AG09309 (cell line): ENCODE data around the gene CXCL14.
A peak's percentile ranks its signal among the peaks of the same experiment; 100 is the strongest.

Experiments used
- DNase-seq: peaks from one replicate; pipeline ENCODE4 v3.0.0-alpha.2; 2010; ENCODE audit warnings: low read depth
- H3K4me3 ChIP-seq: 2 replicates; pipeline ENCODE4 v1.5.1; 2011; ENCODE audit warnings: mild to moderate bottlenecking, low read depth, low read length, moderate library complexity; ENCODE audit not compliant: control insufficient read depth
- TF ChIP-seq, protein P1 (sequence below): IDR thresholded peaks from 2 replicates; pipeline ENCODE4 v1.5.1; 2011; ENCODE audit warnings: mild to moderate bottlenecking, low read depth, low read length, inconsistent platforms; ENCODE audit not compliant: insufficient read depth, control insufficient read depth; ENCODE audit errors: missing control alignments

CXCL14 gene

DNA sequence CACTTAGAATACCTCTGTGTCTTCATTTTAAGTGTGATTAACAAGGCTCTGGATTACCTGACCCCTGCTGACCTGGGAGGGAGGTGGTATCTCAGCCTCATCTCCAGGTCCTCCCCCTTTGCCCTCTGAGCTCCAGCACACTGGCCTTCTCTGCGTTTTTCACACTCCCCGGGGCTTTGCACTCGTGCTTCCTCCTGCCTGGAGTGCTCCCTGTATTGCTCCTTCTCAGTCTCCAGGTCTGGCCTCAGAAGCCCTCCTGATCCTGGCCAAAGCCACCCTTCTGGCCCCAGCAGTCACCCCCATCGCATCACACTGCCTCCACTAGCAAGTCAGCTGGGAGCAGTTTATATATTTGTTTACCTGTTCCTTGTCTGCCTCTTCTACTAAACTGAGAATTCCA, 29.4 kb downstream of the CXCL14 start:
- no peak for DNase-seq
- TF ChIP-seq, protein P1, sequence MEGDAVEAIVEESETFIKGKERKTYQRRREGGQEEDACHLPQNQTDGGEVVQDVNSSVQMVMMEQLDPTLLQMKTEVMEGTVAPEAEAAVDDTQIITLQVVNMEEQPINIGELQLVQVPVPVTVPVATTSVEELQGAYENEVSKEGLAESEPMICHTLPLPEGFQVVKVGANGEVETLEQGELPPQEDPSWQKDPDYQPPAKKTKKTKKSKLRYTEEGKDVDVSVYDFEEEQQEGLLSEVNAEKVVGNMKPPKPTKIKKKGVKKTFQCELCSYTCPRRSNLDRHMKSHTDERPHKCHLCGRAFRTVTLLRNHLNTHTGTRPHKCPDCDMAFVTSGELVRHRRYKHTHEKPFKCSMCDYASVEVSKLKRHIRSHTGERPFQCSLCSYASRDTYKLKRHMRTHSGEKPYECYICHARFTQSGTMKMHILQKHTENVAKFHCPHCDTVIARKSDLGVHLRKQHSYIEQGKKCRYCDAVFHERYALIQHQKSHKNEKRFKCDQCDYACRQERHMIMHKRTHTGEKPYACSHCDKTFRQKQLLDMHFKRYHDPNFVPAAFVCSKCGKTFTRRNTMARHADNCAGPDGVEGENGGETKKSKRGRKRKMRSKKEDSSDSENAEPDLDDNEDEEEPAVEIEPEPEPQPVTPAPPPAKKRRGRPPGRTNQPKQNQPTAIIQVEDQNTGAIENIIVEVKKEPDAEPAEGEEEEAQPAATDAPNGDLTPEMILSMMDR: no peak
- H3K4me3 ChIP-seq: no peak overlapping the region

DNA sequence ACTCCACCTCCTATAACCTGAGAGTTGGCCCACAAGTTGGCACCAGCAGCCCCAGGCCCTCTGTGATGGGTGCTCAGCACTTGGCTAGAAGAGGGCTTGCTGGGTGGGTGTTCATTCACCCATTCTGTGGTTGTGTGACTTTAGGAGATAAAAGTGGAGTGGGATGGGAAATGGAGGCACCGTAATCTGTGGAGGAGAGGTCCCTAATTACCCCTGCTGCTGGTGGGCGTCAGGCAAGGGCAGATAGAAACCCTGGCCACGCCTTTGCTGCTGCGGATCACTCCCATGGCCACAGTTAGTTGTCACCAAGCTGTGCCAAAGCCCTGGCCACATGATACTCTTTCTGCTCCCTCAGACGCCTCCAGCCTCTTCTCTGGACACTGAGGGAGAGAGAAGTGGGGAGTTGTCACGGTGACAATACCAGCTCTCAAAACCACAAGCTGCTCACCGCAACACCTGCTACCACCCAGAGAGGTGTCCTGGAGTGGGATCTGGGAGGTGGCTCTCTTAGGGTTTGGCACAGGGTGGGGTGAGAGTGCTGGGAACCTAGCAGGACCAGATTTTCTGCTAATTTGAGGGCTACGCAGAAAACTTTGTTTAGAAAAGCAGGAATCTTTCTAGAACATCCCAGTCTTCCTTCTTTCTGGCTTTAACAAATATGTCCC, 31.1 kb downstream of the CXCL14 start:
- no peak overlapping the region for H3K4me3 ChIP-seq
- TF ChIP-seq, protein P1: no peak
- no peak for DNase-seq

DNA sequence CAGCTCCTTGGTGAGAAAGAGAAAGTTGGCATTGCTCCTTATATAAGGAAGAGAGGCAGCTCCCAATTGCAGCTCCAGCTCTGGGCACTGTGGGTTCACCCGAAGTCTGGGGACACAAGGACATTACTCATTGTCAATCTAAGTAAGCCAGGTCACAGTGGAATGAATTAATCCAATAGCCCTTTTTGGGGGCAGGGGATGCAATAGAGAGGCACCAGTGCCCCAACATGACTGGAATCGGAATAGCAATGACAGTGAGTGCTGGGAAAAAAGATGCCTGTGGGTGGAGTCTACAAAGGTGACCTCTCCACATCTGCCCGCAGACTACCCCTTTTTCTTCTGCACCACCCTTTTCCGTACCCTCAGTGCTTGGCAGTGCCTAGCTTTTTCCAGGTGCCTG, 31.9 kb downstream of the CXCL14 start:
- no peak overlapping the region for H3K4me3 ChIP-seq
- TF ChIP-seq, protein P1: no peak
- no peak for DNase-seq

DNA sequence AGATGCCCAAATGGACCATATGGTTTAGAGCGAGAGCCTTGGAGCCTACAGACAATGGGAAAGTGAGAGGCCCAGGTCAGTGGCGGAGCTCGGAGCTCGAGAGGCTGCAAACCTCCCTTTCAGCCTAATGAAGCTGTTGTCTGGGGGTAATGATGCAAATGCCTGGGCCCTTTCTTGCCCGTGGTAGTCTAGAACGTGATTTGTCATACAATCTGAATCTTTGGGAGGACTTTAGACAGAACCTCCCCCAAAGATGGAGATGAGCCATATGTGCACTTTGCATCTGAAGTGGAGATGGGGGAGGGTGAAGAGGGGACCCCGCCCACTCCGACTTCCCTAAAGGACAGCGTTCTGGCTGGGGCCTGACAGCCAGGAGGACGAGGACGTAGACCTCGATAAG, 32.7 kb downstream of the CXCL14 start:
- H3K4me3 ChIP-seq: no peak overlapping the region
- TF ChIP-seq, protein P1: no peak
- no peak for DNase-seq

DNA sequence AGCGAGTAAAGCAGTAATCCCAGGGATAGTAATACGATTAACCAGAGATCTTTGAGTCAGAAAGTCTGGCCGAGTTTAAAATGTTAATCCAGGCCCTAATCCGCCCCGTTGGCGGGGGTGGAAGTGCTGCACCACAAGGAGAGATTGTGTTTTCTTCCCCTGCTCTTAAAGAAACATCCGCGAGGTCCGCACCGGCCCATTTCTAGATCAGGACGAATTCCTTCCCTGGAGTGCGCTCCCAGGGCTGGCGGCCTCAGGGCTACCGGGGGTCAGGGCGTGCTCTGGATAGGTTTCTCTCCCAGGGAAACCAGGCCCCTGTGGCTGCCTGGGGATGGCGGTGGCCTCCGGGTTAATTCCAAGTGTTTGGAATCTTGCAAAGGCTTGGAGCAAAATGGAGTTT, 33.7 kb downstream of the CXCL14 start:
- H3K4me3 ChIP-seq: no peak overlapping the region
- no peak for DNase-seq
- TF ChIP-seq, protein P1: no peak

DNA sequence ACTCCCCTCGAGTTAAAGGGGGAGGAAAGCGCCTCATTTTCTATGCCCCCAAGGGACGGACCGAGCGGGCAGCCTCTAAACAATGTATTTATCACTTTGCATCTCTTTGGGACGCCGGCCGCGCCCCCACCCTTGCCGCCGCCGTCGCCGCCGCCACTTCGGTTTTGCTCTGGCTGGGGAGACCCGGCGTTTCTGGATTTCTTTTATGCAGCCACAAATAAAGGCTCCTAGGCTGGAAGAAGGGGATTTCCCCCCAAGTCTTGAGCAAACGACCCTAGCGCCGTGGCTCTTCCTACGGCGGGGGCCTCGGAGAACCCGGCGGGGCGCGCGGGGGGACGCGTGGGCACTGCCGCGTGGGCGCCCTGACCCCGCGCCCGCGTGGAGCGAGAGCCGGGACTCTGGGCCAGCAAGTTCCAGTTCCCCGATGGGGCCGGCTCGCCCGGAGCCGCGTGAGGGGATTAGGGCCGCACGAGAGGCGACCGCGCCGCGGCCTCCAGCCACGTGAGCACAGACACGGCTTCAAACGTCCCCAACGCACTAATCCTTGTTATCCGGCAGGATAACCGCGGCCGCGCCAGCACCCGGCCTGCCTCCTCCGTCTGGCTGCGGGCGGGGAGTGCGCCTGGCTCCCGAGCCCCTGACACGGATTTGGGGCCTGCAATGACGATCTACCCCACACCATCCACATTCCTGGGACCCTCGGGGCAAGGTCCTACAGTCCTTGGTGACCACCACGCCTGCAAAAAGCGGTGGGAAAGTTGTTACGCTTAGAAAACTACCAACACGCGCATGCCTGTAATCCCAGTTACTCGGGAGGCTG, 35.1 kb downstream of the CXCL14 start:
- peak overlapping the region; percentile 30 for H3K4me3 ChIP-seq
- no peak for DNase-seq
- TF ChIP-seq, protein P1: no peak
